GM18499 (cell line): ENCODE data around the gene IGF1.

ENCODE experiments used
- ATAC-seq: cut with Tn5 transposase; IDR thresholded peaks from one replicate; pipeline ENCODE4 v1.9.1; 2021; ENCODE audit warnings: moderate number of reproducible peaks; ENCODE audit not compliant: insufficient read depth, unreplicated experiment

IGF1 gene

DNA sequence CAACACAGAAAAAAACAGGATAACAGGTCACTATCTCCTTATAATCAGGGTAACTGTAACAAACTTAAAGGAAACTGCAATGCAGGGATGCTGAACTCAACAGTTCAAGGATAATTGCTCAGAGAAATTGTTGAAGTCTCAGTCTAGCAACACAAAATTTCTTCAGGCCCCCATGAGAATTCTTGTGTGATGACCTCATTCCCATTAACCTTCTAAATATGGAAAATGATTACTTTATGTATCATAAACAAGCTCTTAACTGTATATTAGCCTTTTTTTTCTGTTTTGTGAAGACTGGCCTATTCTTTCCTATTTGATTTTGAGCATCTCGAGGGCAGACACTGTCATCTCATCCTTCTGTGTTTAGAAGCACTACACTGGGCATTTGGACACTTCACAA is 47.1 kb downstream of the IGF1 start:
- no peak for ATAC-seq

GRCh38 chr12:102430661-102431060 is 49.7 kb downstream of the IGF1 start:
- ATAC-seq = no peak

DNA sequence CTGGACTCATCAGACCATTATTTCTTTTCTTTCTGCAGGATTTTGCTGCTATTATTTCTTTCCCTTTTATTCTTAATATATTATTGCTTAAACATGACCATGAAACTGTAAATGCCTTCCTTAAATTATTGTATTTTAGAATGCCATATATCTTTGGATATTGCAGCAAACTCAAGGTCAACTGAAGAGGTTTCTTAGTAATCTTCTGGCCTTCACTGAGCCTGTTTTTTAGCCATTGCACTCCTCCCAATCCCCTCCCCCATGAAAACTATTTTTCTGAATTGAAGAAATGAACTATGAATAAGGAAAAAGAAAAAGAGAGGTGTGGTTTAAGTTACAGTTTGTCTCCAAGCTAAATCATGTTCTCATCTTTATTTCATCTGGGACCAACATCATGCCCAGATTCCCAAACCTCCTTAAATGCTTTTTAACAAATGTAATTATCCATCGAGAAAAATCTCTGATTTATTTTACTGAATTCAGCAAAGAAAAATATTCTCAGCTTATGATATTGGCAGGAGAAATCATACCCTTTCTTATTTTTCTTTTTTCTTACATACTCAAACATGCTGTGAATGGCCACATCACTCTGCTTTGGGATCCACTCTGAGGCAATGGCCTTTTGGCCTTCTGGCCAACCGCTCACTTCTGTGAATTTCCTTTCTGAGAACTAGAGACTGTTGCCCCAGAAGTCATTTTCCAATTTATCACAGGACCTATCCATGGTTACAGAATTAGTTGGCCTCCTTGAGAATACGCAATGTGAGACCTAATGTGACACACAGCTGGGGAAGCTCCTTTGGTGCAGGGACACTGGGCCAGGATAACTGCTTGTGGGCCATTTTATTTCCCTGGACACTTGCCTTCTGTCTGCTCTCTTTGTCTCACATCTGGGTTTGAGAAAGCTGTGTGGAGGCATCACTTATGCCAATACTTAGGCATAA is 50.9 kb downstream of the IGF1 start:
- no peak for ATAC-seq

- ATAC-seq = no peak
These were observed 52.8 kb downstream of the IGF1 start for GRCh38 chr12:102427543-102427941.

GRCh38 chr12:102426599-102427542 is 53.5 kb downstream of the IGF1 start:
- ATAC-seq = no peak

- ATAC-seq = no peak
These were observed 55.0 kb downstream of the IGF1 start for GRCh38 chr12:102425109-102426039.

GRCh38 chr12:102423462-102423861 is 56.9 kb downstream of the IGF1 start:
- no peak for ATAC-seq

DNA sequence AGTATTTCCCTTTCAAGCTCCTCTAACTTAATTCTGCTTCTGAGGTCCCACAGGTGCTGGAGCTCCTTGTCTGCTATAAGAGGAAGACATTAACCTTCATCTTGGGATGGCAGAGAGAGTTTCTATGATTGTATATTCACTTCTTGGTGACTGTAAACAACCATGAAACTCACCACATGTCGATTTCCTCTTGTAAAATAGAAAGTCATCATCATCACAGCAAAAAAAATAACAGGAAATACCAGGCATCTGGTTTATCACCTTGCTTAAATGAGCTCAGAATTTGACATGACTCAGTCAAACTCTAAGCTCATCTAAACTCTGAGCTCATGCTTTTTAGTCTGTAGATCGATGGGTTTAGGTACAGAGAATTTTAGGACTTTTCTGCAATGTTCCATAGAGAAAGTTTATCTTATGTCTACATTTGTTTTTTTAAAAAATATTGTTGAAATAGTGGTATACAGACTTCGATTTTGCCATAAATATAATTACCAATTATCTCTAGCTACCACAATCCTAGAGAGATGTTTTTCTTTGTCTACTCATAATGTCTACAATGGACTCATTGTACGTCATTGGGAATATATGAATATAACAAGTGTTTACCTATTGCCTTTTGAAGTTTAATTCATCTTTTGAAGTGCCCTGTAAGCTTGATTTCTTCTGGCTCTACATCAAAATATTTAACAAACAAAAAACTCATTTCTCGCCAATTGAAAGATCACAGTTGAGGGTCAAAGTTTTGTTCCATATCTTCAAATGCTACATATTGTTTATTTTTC is 58.4 kb downstream of the IGF1 start:
- no peak for ATAC-seq

GRCh38 chr12:102419094-102419764 is 61.1 kb downstream of the IGF1 start:
- no peak for ATAC-seq

- no peak for ATAC-seq
These were observed 63.3 kb downstream of the IGF1 start for GRCh38 chr12:102417055-102417454.

DNA sequence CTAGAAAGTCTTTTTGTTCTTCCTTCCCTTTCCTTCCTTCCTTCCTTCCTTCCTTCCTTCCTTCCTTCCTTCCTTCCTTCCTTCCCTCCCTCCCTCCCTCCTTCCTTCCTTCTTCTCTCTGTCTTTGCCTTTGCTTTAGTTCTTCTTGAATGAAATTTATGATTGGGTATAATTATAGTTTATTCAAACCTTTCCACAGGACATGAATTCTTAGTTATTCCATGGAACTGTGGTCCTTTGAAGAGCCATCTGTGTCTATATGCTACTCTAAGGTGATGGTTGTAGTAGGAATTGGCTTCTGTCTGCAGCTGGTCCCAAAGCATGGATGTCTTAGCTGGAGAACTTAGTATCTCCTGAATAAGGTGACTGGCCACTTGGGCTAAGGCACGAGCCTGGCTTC is 64.8 kb downstream of the IGF1 start:
- ATAC-seq = no peak

DNA sequence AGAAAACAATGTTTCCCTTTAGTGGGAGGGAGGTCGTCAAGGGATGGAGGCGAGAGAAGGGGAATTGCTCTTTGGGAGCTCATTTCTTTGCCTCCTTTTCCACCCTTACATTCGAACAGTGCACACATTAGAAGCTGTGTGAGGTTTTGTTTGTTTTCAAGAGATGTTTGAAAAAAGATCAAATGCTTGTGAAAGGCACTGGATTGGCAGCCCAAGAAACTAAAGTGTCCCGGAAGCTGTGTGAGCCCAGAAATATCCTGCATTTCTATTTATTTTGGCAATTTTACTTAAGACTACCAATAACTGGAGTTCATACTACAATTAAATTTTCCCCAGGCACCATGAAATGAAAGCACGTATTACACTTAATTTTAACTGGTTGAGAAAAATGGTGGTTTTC is 67.0 kb downstream of the IGF1 start:
- ATAC-seq = no peak

- no peak for ATAC-seq
These were observed 69.9 kb downstream of the IGF1 start for GRCh38 chr12:102410511-102410910.

DNA sequence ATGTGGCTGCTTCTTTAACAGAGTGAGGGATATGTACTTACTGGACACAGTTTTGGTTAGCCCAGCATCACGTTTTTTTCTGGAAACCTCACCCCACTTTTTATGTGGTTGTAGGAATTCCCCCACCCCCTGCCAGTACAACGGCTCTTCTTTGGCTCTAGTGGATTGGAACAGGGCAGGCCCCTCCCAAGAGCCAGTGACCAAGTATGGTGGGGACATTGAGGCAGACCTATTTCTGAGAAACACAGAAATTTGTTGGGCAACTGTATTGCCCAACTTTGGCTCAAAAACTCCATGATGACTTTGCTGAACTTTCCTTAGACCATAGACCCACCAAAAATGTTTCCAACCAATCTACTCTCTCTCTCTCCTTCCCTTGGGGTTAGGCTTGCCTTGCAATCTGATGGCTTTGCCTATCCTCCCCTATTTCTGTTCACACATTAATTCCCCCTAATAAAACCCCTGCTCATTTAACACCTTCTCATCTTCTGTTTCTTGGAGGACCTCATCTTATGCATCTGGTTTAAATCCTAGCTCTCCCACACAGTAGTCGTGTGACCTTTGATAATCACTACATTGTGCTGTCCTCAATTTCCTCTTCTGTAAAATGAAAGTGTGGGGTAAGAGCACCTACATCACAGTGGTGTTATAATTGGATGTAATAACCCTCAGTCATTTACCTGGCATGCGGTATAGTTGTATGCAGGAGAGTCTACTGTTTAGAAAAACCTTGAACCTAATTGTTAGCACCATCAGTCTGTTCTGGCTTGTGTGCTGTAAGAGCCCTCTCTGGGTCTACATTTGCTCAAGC is 71.7 kb downstream of the IGF1 start:
- ATAC-seq = no peak

DNA sequence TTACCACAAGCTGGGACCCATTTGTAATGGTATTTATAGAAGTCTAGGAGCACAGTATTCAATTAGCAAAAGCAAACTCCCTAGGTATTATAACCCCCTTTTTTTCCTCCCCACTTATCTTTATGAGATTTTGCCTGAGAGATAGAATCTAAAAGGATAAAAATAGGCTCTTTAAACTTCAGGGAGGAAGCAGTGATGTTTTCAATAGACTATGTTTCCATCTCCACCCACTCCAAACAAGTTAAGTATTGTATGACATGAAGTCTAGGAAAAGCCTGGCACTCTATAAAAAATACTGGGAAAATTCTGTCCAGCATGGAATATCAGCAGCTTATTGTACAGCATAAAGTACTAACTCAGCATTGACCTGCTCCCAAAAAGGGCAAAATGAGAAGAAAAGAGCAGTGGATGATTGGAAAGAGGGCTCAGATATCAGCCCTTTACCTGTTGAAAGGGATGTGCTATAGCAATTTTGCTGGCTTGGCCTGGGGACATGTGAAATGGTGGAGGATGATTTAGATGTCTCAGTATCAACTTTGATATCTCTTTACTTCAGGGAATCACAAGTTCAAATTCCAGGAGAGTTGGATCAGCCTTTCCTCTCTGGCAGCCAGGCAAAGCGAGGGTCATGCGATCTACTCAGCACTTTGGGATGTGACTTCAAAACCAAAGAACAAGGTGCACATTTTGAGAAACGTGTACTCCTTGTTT is 72.4 kb downstream of the IGF1 start:
- ATAC-seq = no peak

GRCh38 chr12:102406033-102406584 is 74.3 kb downstream of the IGF1 start:
- ATAC-seq = no peak

- ATAC-seq = no peak
These were observed 79.3 kb downstream of the IGF1 start for GRCh38 chr12:102401087-102401486.
